ENCODE data around the gene CARD11.

GRCh38 chr7:2929321-2930201, 114.1 kb downstream of the CARD11 start:
- TF ChIP-seq CTCF (IDR thresholded peaks at IDR 0.05) (no peak), POLR2A (IDR thresholded peaks at IDR 0.05) (no peak)

Measured in right lobe of liver (tissue), 4 donors.